CD14-positive monocyte (primary cell): ENCODE measurements around the gene USP47. TPM values are rescaled to one million over a fixed set of nuclear protein-coding genes. Genes with fewer than 3 reads are reported as not detected.

Experiments used
- DNase-seq, 3 donors: peaks; one replicate each; pipeline ENCODE4 v3.0.0-alpha.2; 2011 to 2022
- H2AFZ ChIP-seq: 2 replicates; pipeline ENCODE4 v1.6.0; 2012; ENCODE audit warnings: mild to moderate bottlenecking, low read depth, low read length, inconsistent platforms; ENCODE audit not compliant: insufficient read depth, poor library complexity, severe bottlenecking
- H3K27ac ChIP-seq, 2 donors: 1 replicate in 1 of 2; 2 replicates in 1 of 2; pipeline ENCODE4 v1.5.1; 2012 to 2013; ENCODE audit warnings: low read length in 2 of 2, control low read depth in 1 of 2, inconsistent platforms in 1 of 2, low read depth in 1 of 2, mild to moderate bottlenecking in 1 of 2
- H3K27me3 ChIP-seq, 2 donors: one replicate each; pipeline versions ENCODE4 v1.6.0 to v1.6.1; 2011 to 2013; ENCODE audit warnings: low read length in 2 of 2; ENCODE audit not compliant: control insufficient read depth in 2 of 2, insufficient read depth in 2 of 2
- H3K36me3 ChIP-seq, 2 donors: replicated peaks in 1 of 2; 1 replicate in 1 of 2; 2 replicates in 1 of 2; pipeline versions ENCODE4 v1.5.1 to v1.6.1; 2012 to 2013; ENCODE audit warnings: low read length in 2 of 2, control low read depth in 1 of 2, inconsistent platforms in 1 of 2, mild to moderate bottlenecking in 1 of 2; ENCODE audit not compliant: insufficient read depth in 2 of 2, control insufficient read depth in 1 of 2
- H3K4me1 ChIP-seq, 2 donors: 1 replicate in 1 of 2; 2 replicates in 1 of 2; pipeline versions ENCODE4 v1.5.1 to v1.6.1; 2012 to 2013; ENCODE audit warnings: low read length in 2 of 2, control low read depth in 1 of 2, inconsistent platforms in 1 of 2, mild to moderate bottlenecking in 1 of 2, moderate library complexity in 1 of 2; ENCODE audit not compliant: insufficient read depth in 2 of 2, control insufficient read depth in 1 of 2
- H3K4me2 ChIP-seq: replicated peaks from 2 replicates; pipeline ENCODE3; 2012; ENCODE audit warnings: low read length, moderate library complexity, mild to moderate bottlenecking; ENCODE audit not compliant: poor library complexity, severe bottlenecking; ENCODE audit errors: extremely low read depth
- H3K4me3 ChIP-seq, 3 experiments: fragments of 200-600 bp in 1 of 3; sonication (generic) in 1 of 3; replicated peaks in 1 of 3; 1 replicate in 2 of 3; 2 replicates in 1 of 3; pipeline ENCODE4 v1.5.1; 2011 to 2013; ENCODE audit warnings: low read length in 3 of 3, mild to moderate bottlenecking in 3 of 3, control low read depth in 2 of 3, low read depth in 2 of 3, inconsistent platforms in 1 of 3, moderate library complexity in 1 of 3
- H3K79me2 ChIP-seq: 2 replicates; pipeline ENCODE4 v1.6.0; 2012; ENCODE audit warnings: mild to moderate bottlenecking, control low read depth, inconsistent platforms, low read length, moderate library complexity; ENCODE audit not compliant: insufficient read depth
- H3K9ac ChIP-seq: 2 replicates; pipeline ENCODE4 v1.6.0; 2017; ENCODE audit warnings: low read length, mild to moderate bottlenecking; ENCODE audit not compliant: insufficient read depth, poor library complexity, severe bottlenecking
- H3K9me3 ChIP-seq, 2 donors: replicated peaks in 1 of 2; 1 replicate in 1 of 2; 2 replicates in 1 of 2; pipeline versions ENCODE4 v1.5.1 to v1.6.1; 2012 to 2013; ENCODE audit warnings: low read length in 2 of 2, control low read depth in 1 of 2; ENCODE audit not compliant: control insufficient read depth in 1 of 2, insufficient read depth in 1 of 2
- H4K20me1 ChIP-seq: 2 replicates; pipeline ENCODE4 v1.6.0; 2012; ENCODE audit warnings: mild to moderate bottlenecking, low read length, control low read depth, moderate library complexity; ENCODE audit not compliant: insufficient read depth
- H3K27ac Mint-ChIP-seq, 7 donors: one replicate each; pipeline ENCODE4 v1.8.0; 2020; ENCODE audit warnings: mild to moderate bottlenecking in 7 of 7, mixed read lengths in 7 of 7, moderate library complexity in 6 of 7, inconsistent platforms in 2 of 7
- H3K27me3 Mint-ChIP-seq, 3 donors: one replicate each; pipeline ENCODE4 v1.8.0; 2021 to 2022; ENCODE audit warnings: low read depth in 3 of 3, mild to moderate bottlenecking in 3 of 3, mixed read lengths in 3 of 3, moderate library complexity in 3 of 3, inconsistent platforms in 1 of 3
- H3K36me3 Mint-ChIP-seq, 2 donors: one replicate each; pipeline ENCODE4 v1.8.0; 2020; ENCODE audit warnings: mixed read lengths in 2 of 2, inconsistent platforms in 1 of 2, mild to moderate bottlenecking in 1 of 2
- H3K4me1 Mint-ChIP-seq: one replicate; pipeline ENCODE4 v1.8.0; 2020; ENCODE audit warnings: mild to moderate bottlenecking, mixed read lengths
- H3K4me3 Mint-ChIP-seq, 2 donors: one replicate each; pipeline ENCODE4 v1.8.0; 2020; ENCODE audit warnings: mild to moderate bottlenecking in 2 of 2, mixed read lengths in 2 of 2, moderate library complexity in 1 of 2
- H3K9me3 Mint-ChIP-seq, 7 donors: one replicate each; pipeline ENCODE4 v1.8.0; 2020 to 2022; ENCODE audit warnings: mixed read lengths in 7 of 7, mild to moderate bottlenecking in 6 of 7, moderate library complexity in 6 of 7, inconsistent platforms in 2 of 7
- WGBS: methylation state at CpG from one replicate; pipeline ENCODE4 v1.1.5; 2013; ENCODE audit warnings: missing lambda C conversion rate; ENCODE audit not compliant: insufficient coverage; 5-methylcytosine and 5-hydroxymethylcytosine counted together
- intact Hi-C, 2 donors: fragments of 100-400 bp; cut with micrococcal nuclease; formaldehyde crosslinking; loops; one replicate each; pipeline versions ENCODE4 v1.15.0 to v1.15.1; 2023
- polyA plus RNA-seq, 3 donors: library from polyadenylated mRNA; depleted of rRNA in 1 of 3; unstranded in 2 of 3; stranded (reverse) in 1 of 3; fragments of 300-500 nt in 2 of 3; fragments of >200 nt in 1 of 3; fragmentation: Illumina TruSeq in 2 of 3; gene quantifications; 1 replicate in 2 of 3; 2 replicates in 1 of 3; pipeline ENCODE4 v1.2.3, GENCODE V29; 2012 to 2021
- TF ChIP-seq, protein P1 (sequence below): fragments of 200-600 bp; IDR thresholded peaks from one replicate; pipeline ENCODE4 v1.8.0; 2022; ENCODE audit warnings: antibody characterized with exemption, mild to moderate bottlenecking

Gene USP47
- polyA plus RNA-seq, 3 donors, result 8.1 to 17.5 (median 10.5) TPM

DNA sequence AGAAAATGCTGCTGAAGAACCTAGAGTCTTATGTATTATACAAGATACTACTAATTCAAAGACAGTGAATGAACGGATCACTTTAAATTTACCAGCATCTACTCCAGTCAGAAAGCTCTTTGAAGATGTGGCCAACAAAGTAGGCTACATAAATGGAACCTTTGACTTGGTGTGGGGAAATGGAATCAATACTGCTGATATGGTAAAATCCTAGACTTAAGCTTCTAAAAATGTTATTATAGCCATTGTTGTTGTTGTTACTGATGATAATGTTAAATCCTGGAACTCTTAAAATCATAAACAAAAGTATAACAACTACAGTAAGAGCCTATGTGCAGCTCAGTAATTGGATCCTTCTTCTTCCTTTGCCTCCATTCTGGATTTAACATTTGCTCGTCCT lies 38.4 kb downstream of the USP47 start:
- no peaks in the 10 kb centered on the region for H3K27me3 ChIP-seq
- H4K20me1 ChIP-seq, result peaks cover 82% of the 10 kb centered on the region
- no peak overlapping the region for H3K4me3 ChIP-seq
- Mint-ChIP-seq H3K36me3 (peaks cover 19 to 39% of the 10 kb centered on the region in 2 donors), H3K4me3 (no peak overlapping the region), H3K27ac (no peak overlapping the region), H3K27me3 (no peaks in the 10 kb centered on the region), H3K9me3 (peaks cover 0 to 3% (median 0%) of the 10 kb centered on the region in 7 donors), H3K4me1 (peaks cover 3% of the 10 kb centered on the region)
- no CpG with 5 or more reads among the region's 2 CpGs for WGBS
- no peak overlapping the region for H2AFZ ChIP-seq
- H3K36me3 ChIP-seq, result peaks cover 14 to 47% of the 10 kb centered on the region in 2 donors
- intact Hi-C loops, result no loop called here
- no peak overlapping the region for H3K27ac ChIP-seq
- TF ChIP-seq, protein P1, sequence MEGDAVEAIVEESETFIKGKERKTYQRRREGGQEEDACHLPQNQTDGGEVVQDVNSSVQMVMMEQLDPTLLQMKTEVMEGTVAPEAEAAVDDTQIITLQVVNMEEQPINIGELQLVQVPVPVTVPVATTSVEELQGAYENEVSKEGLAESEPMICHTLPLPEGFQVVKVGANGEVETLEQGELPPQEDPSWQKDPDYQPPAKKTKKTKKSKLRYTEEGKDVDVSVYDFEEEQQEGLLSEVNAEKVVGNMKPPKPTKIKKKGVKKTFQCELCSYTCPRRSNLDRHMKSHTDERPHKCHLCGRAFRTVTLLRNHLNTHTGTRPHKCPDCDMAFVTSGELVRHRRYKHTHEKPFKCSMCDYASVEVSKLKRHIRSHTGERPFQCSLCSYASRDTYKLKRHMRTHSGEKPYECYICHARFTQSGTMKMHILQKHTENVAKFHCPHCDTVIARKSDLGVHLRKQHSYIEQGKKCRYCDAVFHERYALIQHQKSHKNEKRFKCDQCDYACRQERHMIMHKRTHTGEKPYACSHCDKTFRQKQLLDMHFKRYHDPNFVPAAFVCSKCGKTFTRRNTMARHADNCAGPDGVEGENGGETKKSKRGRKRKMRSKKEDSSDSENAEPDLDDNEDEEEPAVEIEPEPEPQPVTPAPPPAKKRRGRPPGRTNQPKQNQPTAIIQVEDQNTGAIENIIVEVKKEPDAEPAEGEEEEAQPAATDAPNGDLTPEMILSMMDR, result no peak
- peaks cover 51% of the 10 kb centered on the region for H3K79me2 ChIP-seq
- H3K4me1 ChIP-seq, result no peaks in the 10 kb centered on the region
- no peak overlapping the region for H3K9ac ChIP-seq
- no peaks in the 10 kb centered on the region for H3K9me3 ChIP-seq
- no peak overlapping the region for H3K4me2 ChIP-seq
- DNase-seq, result no peak

DNA sequence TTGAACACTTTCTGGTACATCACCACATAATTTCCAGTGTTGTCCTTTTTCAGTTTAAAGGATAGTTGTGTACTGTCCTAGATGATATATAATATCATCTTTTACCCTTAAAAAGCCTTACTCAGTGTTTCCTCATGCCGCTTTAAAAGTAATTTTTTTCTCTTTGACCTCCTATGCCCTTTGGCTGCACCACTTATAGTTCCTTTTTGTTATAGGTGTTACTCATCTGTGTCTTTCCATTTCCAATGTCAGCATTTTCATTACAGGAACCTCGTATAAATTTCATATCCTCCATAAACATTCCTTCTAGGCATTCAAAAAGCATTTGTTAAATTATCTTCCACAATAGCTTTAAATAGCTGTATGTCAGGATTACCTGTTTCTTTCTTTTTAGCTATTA lies 40.8 kb downstream of the USP47 start:
- peaks cover 38 to 49% of the 10 kb centered on the region in 2 donors for H3K36me3 Mint-ChIP-seq
- H3K9me3 ChIP-seq, result no peaks in the 10 kb centered on the region
- H3K4me1 ChIP-seq, result no peaks in the 10 kb centered on the region
- peaks cover 3% of the 10 kb centered on the region for H3K4me1 Mint-ChIP-seq
- no peak overlapping the region for H3K4me2 ChIP-seq
- no peak overlapping the region for H2AFZ ChIP-seq
- TF ChIP-seq, protein P1, result no peak
- peaks cover 29% of the 10 kb centered on the region for H3K79me2 ChIP-seq
- H3K4me3 ChIP-seq, result no peak overlapping the region
- H3K27me3 ChIP-seq, result no peaks in the 10 kb centered on the region
- H3K4me3 Mint-ChIP-seq, result no peak overlapping the region
- peaks cover 0 to under 1% (median 0%) of the 10 kb centered on the region in 3 donors for H3K27me3 Mint-ChIP-seq
- no peak overlapping the region for H3K9ac ChIP-seq
- peaks cover 26 to 60% of the 10 kb centered on the region in 2 donors for H3K36me3 ChIP-seq
- no CpG with 5 or more reads among the region's 2 CpGs for WGBS
- DNase-seq, result no peak
- no peak overlapping the region for H3K27ac ChIP-seq
- peaks cover 59% of the 10 kb centered on the region for H4K20me1 ChIP-seq
- H3K27ac Mint-ChIP-seq, result no peak overlapping the region
- intact Hi-C loops, result no loop called here
- H3K9me3 Mint-ChIP-seq, result peaks cover 0 to 3% (median 1%) of the 10 kb centered on the region in 7 donors
